T-helper 2 cell treated with Interferon-gamma antibody and Interleukin-4, amounts not matched to agents 5 μg/mL and 100 μg/mL, for 36 hours (primary cell): ENCODE data around the gene GAD1.

ENCODE experiments used
- DNase-seq: peaks from one replicate; pipeline ENCODE4 v3.0.0; 2021; ENCODE audit warnings: low spot score
- H3K27ac Mint-ChIP-seq: one replicate; pipeline ENCODE4 v1.8.0; 2021; ENCODE audit warnings: mild to moderate bottlenecking, mixed read lengths
- H3K27me3 Mint-ChIP-seq: one replicate; pipeline ENCODE4 v1.8.0; 2021; ENCODE audit warnings: low read depth, mixed read lengths
- H3K36me3 Mint-ChIP-seq: one replicate; pipeline ENCODE4 v1.8.0; 2021; ENCODE audit warnings: low read depth, mixed read lengths
- H3K4me1 Mint-ChIP-seq: one replicate; pipeline ENCODE4 v1.8.0; 2021; ENCODE audit warnings: low read depth, mixed read lengths
- H3K4me3 Mint-ChIP-seq: one replicate; pipeline ENCODE4 v1.8.0; 2022; ENCODE audit warnings: mild to moderate bottlenecking, moderate library complexity, mixed read lengths
- H3K9me3 Mint-ChIP-seq: one replicate; pipeline ENCODE4 v1.8.0; 2021; ENCODE audit warnings: mixed read lengths

The GAD1 gene

GRCh38 chr2:170846314-170846713 is 29.6 kb downstream of the GAD1 start:
- DNase-seq, result no peak
- peaks cover 13% of the 10 kb centered on the region for H3K36me3 Mint-ChIP-seq
- no peak overlapping the region for H3K27ac Mint-ChIP-seq
- peaks cover 21% of the 10 kb centered on the region for H3K4me1 Mint-ChIP-seq
- no peaks in the 10 kb centered on the region for H3K9me3 Mint-ChIP-seq
- H3K4me3 Mint-ChIP-seq, result no peak overlapping the region
- no peaks in the 10 kb centered on the region for H3K27me3 Mint-ChIP-seq

GRCh38 chr2:170847716-170848115 is 31.0 kb downstream of the GAD1 start:
- no peak for DNase-seq
- peaks cover 9% of the 10 kb centered on the region for H3K36me3 Mint-ChIP-seq

GRCh38 chr2:170848587-170848986 is 31.9 kb downstream of the GAD1 start:
- Mint-ChIP-seq H3K36me3 (peaks cover 9% of the 10 kb centered on the region), H3K27me3 (no peaks in the 10 kb centered on the region), H3K27ac (no peak overlapping the region), H3K4me3 (no peak overlapping the region), H3K9me3 (no peaks in the 10 kb centered on the region), H3K4me1 (peaks cover 11% of the 10 kb centered on the region)
- no peak for DNase-seq

More at GRCh38 chr2:170847716-170848115, 31.0 kb downstream of the GAD1 start:
- H3K27ac Mint-ChIP-seq, result no peak overlapping the region
- no peaks in the 10 kb centered on the region for H3K9me3 Mint-ChIP-seq
- no peaks in the 10 kb centered on the region for H3K27me3 Mint-ChIP-seq
- H3K4me3 Mint-ChIP-seq, result no peak overlapping the region
- H3K4me1 Mint-ChIP-seq, result peaks cover 19% of the 10 kb centered on the region

- DNase-seq, result no peak
- H3K4me3 Mint-ChIP-seq, result no peak overlapping the region
- H3K27me3 Mint-ChIP-seq, result no peaks in the 10 kb centered on the region
- no peak overlapping the region for H3K27ac Mint-ChIP-seq
- no peaks in the 10 kb centered on the region for H3K9me3 Mint-ChIP-seq
- peaks cover 9% of the 10 kb centered on the region for H3K36me3 Mint-ChIP-seq
- H3K4me1 Mint-ChIP-seq, result peaks cover 2% of the 10 kb centered on the region
Observed at GRCh38 chr2:170850251-170850650, 33.6 kb downstream of the GAD1 start.

GRCh38 chr2:170851635-170852034 is 34.9 kb downstream of the GAD1 start:
- Mint-ChIP-seq H3K4me3 (no peak overlapping the region), H3K4me1 (no peaks in the 10 kb centered on the region), H3K27me3 (no peaks in the 10 kb centered on the region), H3K27ac (no peak overlapping the region), H3K9me3 (no peaks in the 10 kb centered on the region), H3K36me3 (peaks cover 12% of the 10 kb centered on the region)
- no peak for DNase-seq

GRCh38 chr2:170856066-170856465 is 39.4 kb downstream of the GAD1 start:
- Mint-ChIP-seq H3K27ac (no peak overlapping the region), H3K4me1 (no peaks in the 10 kb centered on the region), H3K4me3 (no peak overlapping the region)

GRCh38 chr2:170862286-170862902 is 45.7 kb downstream of the GAD1 start:
- no peak for DNase-seq
- H3K27me3 Mint-ChIP-seq, result no peaks in the 10 kb centered on the region
- H3K27ac Mint-ChIP-seq, result no peak overlapping the region
- H3K9me3 Mint-ChIP-seq, result no peaks in the 10 kb centered on the region
- no peaks in the 10 kb centered on the region for H3K4me1 Mint-ChIP-seq
- H3K36me3 Mint-ChIP-seq, result peaks cover 2% of the 10 kb centered on the region
- H3K4me3 Mint-ChIP-seq, result no peak overlapping the region

More at GRCh38 chr2:170856066-170856465, 39.4 kb downstream of the GAD1 start:
- H3K36me3 Mint-ChIP-seq, result peaks cover 4% of the 10 kb centered on the region
- H3K27me3 Mint-ChIP-seq, result no peaks in the 10 kb centered on the region
- no peaks in the 10 kb centered on the region for H3K9me3 Mint-ChIP-seq
- no peak for DNase-seq

- H3K9me3 Mint-ChIP-seq, result no peaks in the 10 kb centered on the region
- DNase-seq, result no peak
- H3K4me1 Mint-ChIP-seq, result no peaks in the 10 kb centered on the region
- no peak overlapping the region for H3K4me3 Mint-ChIP-seq
- H3K36me3 Mint-ChIP-seq, result no peaks in the 10 kb centered on the region
- H3K27me3 Mint-ChIP-seq, result no peaks in the 10 kb centered on the region
- no peak overlapping the region for H3K27ac Mint-ChIP-seq
Observed at GRCh38 chr2:170863087-170863486, 46.4 kb downstream of the GAD1 start.

GRCh38 chr2:170869036-170869435 is 52.3 kb downstream of the GAD1 start:
- Mint-ChIP-seq H3K27ac (no peak overlapping the region), H3K36me3 (no peaks in the 10 kb centered on the region), H3K4me1 (peaks cover 10% of the 10 kb centered on the region), H3K27me3 (peaks cover 3% of the 10 kb centered on the region), H3K9me3 (no peaks in the 10 kb centered on the region), H3K4me3 (no peak overlapping the region)
- no peak for DNase-seq

GRCh38 chr2:170869461-170869860 is 52.8 kb downstream of the GAD1 start:
- Mint-ChIP-seq H3K27ac (no peak overlapping the region), H3K36me3 (no peaks in the 10 kb centered on the region), H3K27me3 (peaks cover 3% of the 10 kb centered on the region), H3K4me1 (peaks cover 10% of the 10 kb centered on the region), H3K4me3 (no peak overlapping the region), H3K9me3 (no peaks in the 10 kb centered on the region)
- no peak for DNase-seq

GRCh38 chr2:170873035-170873692 is 56.5 kb downstream of the GAD1 start:
- peak; percentile 71 for DNase-seq
- H3K9me3 Mint-ChIP-seq, result no peaks in the 10 kb centered on the region
- H3K36me3 Mint-ChIP-seq, result no peaks in the 10 kb centered on the region
- peak overlapping the region; percentile 23 for H3K27ac Mint-ChIP-seq
- H3K27me3 Mint-ChIP-seq, result peaks cover 3% of the 10 kb centered on the region
- peaks cover 14% of the 10 kb centered on the region for H3K4me1 Mint-ChIP-seq
- peak overlapping the region; percentile 66 for H3K4me3 Mint-ChIP-seq

- peaks cover 16% of the 10 kb centered on the region for H3K4me1 Mint-ChIP-seq
- H3K27me3 Mint-ChIP-seq, result peaks cover 18% of the 10 kb centered on the region
- H3K4me3 Mint-ChIP-seq, result peak overlapping the region; percentile 65
- H3K36me3 Mint-ChIP-seq, result no peaks in the 10 kb centered on the region
- DNase-seq, result no peak
- H3K27ac Mint-ChIP-seq, result no peak overlapping the region
- H3K9me3 Mint-ChIP-seq, result no peaks in the 10 kb centered on the region
Observed at GRCh38 chr2:170878066-170878465, 61.4 kb downstream of the GAD1 start.

- peak overlapping the region; percentile 65 for H3K4me3 Mint-ChIP-seq
- DNase-seq, result no peak
- H3K4me1 Mint-ChIP-seq, result peaks cover 12% of the 10 kb centered on the region
- H3K27ac Mint-ChIP-seq, result no peak overlapping the region
- no peaks in the 10 kb centered on the region for H3K9me3 Mint-ChIP-seq
- no peaks in the 10 kb centered on the region for H3K36me3 Mint-ChIP-seq
- H3K27me3 Mint-ChIP-seq, result peaks cover 21% of the 10 kb centered on the region
Observed at GRCh38 chr2:170878505-170878904, 61.8 kb downstream of the GAD1 start.

GRCh38 chr2:170881840-170882239 is 65.2 kb downstream of the GAD1 start:
- no peak for DNase-seq
- H3K36me3 Mint-ChIP-seq, result no peaks in the 10 kb centered on the region
- no peak overlapping the region for H3K4me3 Mint-ChIP-seq
- H3K27me3 Mint-ChIP-seq, result peaks cover 27% of the 10 kb centered on the region
- peaks cover 10% of the 10 kb centered on the region for H3K4me1 Mint-ChIP-seq
- no peaks in the 10 kb centered on the region for H3K9me3 Mint-ChIP-seq
- no peak overlapping the region for H3K27ac Mint-ChIP-seq

GRCh38 chr2:170882758-170883157 is 66.1 kb downstream of the GAD1 start:
- Mint-ChIP-seq H3K36me3 (no peaks in the 10 kb centered on the region), H3K4me3 (no peak overlapping the region), H3K9me3 (no peaks in the 10 kb centered on the region), H3K4me1 (peaks cover 10% of the 10 kb centered on the region), H3K27me3 (peaks cover 27% of the 10 kb centered on the region), H3K27ac (no peak overlapping the region)
- DNase-seq, result no peak
